HepG2 (cell line): ENCODE measurements around the gene MUL1. TPM values are rescaled to one million over a fixed set of nuclear protein-coding genes. Genes with fewer than 3 reads are reported as not detected.

Source experiments
- AGO1 ChIP-seq: fragments of 200-400 bp; formaldehyde crosslinking; IDR thresholded peaks from 2 replicates; pipeline ENCODE4 v1.6.1; 2017; ENCODE audit warnings: mild to moderate bottlenecking, low read depth, low read length, moderate library complexity; ENCODE audit not compliant: poor library complexity, severe bottlenecking
- AHR ChIP-seq: IDR thresholded peaks from 2 replicates; pipeline ENCODE4 v1.6.1; 2018; ENCODE audit warnings: missing genetic modification reagents, missing compliant biosample characterization
- ARNTL ChIP-seq: sonication (generic); formaldehyde crosslinking; IDR thresholded peaks from 2 replicates; pipeline ENCODE4 v1.4.0; 2020; ENCODE audit warnings: mild to moderate bottlenecking, missing genetic modification reagents
- BHLHE40 ChIP-seq: IDR thresholded peaks from 2 replicates; pipeline ENCODE4 v1.6.1; 2011; ENCODE audit warnings: low read length, improper control_type of control experiment
- CBX1 ChIP-seq: IDR thresholded peaks from one replicate; pipeline ENCODE4 v1.6.1; 2016; ENCODE audit warnings: antibody characterized with exemption, low read depth
- ELF3 ChIP-seq: IDR thresholded peaks from 2 replicates; pipeline ENCODE4 v1.6.1; 2016; ENCODE audit warnings: missing genetic modification reagents, missing compliant biosample characterization
- GTF3A ChIP-seq: sonication (generic); formaldehyde crosslinking; conservative IDR thresholded peaks from 2 replicates; pipeline ENCODE4 v1.4.0; 2020; ENCODE audit warnings: mild to moderate bottlenecking, missing genetic modification reagents
- KAT2B ChIP-seq: fragments of 150-350 bp; IDR thresholded peaks from 2 replicates; pipeline ENCODE4 v1.6.1; 2014; ENCODE audit warnings: low read depth, low read length, borderline replicate concordance
- KDM1A ChIP-seq: IDR thresholded peaks from 2 replicates; pipeline ENCODE4 v1.6.1; 2016; ENCODE audit warnings: missing compliant biosample characterization
- KLF9 ChIP-seq: IDR thresholded peaks from 2 replicates; pipeline ENCODE4 v1.6.1; 2016; ENCODE audit warnings: low read depth
- MAZ ChIP-seq, 2 experiments: sonication (generic) in 1 of 2; formaldehyde crosslinking in 1 of 2; IDR thresholded peaks; 2 replicates each; pipeline versions ENCODE4 v1.5.0 to v1.6.1; 2012 to 2020; ENCODE audit warnings: low read depth in 2 of 2, mild to moderate bottlenecking in 2 of 2, borderline replicate concordance in 1 of 2, improper control_type of control experiment in 1 of 2, low read length in 1 of 2, missing genetic modification reagents in 1 of 2, moderate library complexity in 1 of 2
- NFE2L2 ChIP-seq: fragments of 150-350 bp; IDR thresholded peaks from 2 replicates; pipeline ENCODE4 v1.6.1; 2014; ENCODE audit warnings: low read length
- PAX8 ChIP-seq: sonication (generic); formaldehyde crosslinking; IDR thresholded peaks from 2 replicates; pipeline ENCODE4 v1.8.0; 2022; ENCODE audit warnings: mild to moderate bottlenecking, missing genetic modification reagents, borderline replicate concordance
- PITX1 ChIP-seq: sonication (generic); formaldehyde crosslinking; IDR thresholded peaks from 2 replicates; pipeline ENCODE4 v1.5.1; 2020; ENCODE audit warnings: mild to moderate bottlenecking, missing genetic modification reagents
- RAD21 ChIP-seq: fragments of 450-650 bp; formaldehyde crosslinking; IDR thresholded peaks from 2 replicates; pipeline ENCODE4 v1.5.0; 2020; ENCODE audit warnings: mild to moderate bottlenecking
- ZNF335 ChIP-seq: sonication (generic); formaldehyde crosslinking; IDR thresholded peaks from 2 replicates; pipeline ENCODE4 v1.4.0; 2020; ENCODE audit warnings: missing genetic modification reagents
- ZNF382 ChIP-seq: sonication (generic); formaldehyde crosslinking; IDR thresholded peaks from 2 replicates; pipeline ENCODE4 v1.5.0; 2020; ENCODE audit warnings: missing genetic modification reagents, mild to moderate bottlenecking, borderline replicate concordance
- ZNF451 ChIP-seq: sonication (generic); formaldehyde crosslinking; IDR thresholded peaks from 2 replicates; pipeline ENCODE4 v1.5.0; 2020; ENCODE audit warnings: mild to moderate bottlenecking, missing genetic modification reagents
- ZNF557 ChIP-seq: sonication (generic); formaldehyde crosslinking; IDR thresholded peaks from 2 replicates; pipeline ENCODE4 v1.4.0; 2020; ENCODE audit warnings: missing genetic modification reagents
- ZNF572 ChIP-seq: sonication (generic); formaldehyde crosslinking; IDR thresholded peaks from 2 replicates; pipeline ENCODE4 v1.5.1; 2020; ENCODE audit warnings: mild to moderate bottlenecking, missing genetic modification reagents
- ZNF615 ChIP-seq: sonication (generic); formaldehyde crosslinking; IDR thresholded peaks from 2 replicates; pipeline ENCODE4 v1.5.0; 2020; ENCODE audit warnings: mild to moderate bottlenecking, missing genetic modification reagents, borderline replicate concordance
- ZNF747 ChIP-seq: sonication (generic); formaldehyde crosslinking; IDR thresholded peaks from 2 replicates; pipeline ENCODE4 v1.8.1; 2023; ENCODE audit warnings: missing genetic modification reagents, mild to moderate bottlenecking, borderline replicate concordance
- ZNF788 ChIP-seq: sonication (generic); formaldehyde crosslinking; IDR thresholded peaks from 2 replicates; pipeline ENCODE4 v1.5.0; 2020; ENCODE audit warnings: mild to moderate bottlenecking, missing genetic modification reagents, borderline replicate concordance
- ZSCAN20 ChIP-seq: sonication (generic); formaldehyde crosslinking; IDR thresholded peaks from 2 replicates; pipeline ENCODE4 v1.4.0; 2020; ENCODE audit warnings: missing genetic modification reagents, mild to moderate bottlenecking, borderline replicate concordance
- polyA plus RNA-seq, 8 experiments: library from polyadenylated mRNA; depleted of rRNA in 3 of 8; stranded (reverse) in 7 of 8; unstranded in 1 of 8; fragments of >200 nt; fragmentation: Illumina TruSeq in 4 of 8; extraction: Trizol in 4 of 8; gene quantifications; 2 replicates each; pipeline versions ENCODE4 v1.2.1 to v1.2.3, GENCODE V29; 2011 to 2016; ENCODE audit warnings: low read depth in 4 of 8, missing spikeins in 1 of 8, mixed read lengths in 1 of 8; ENCODE audit not compliant: insufficient read depth in 1 of 8
- total RNA-seq, 5 experiments: library from RNA; depleted of rRNA; stranded (reverse); fragments of >200 nt; fragmentation: Illumina TruSeq; extraction: Trizol; gene quantifications; 2 replicates each; pipeline ENCODE4 v1.2.3, GENCODE V29; 2016; ENCODE audit warnings: low read depth in 1 of 5
- TF ChIP-seq, protein P1 (sequence below): sonication (generic); formaldehyde crosslinking; IDR thresholded peaks from 2 replicates; pipeline ENCODE4 v1.5.0; 2020; ENCODE audit warnings: mild to moderate bottlenecking, missing genetic modification reagents
- TF ChIP-seq, protein P2 (sequence below): sonication (generic); formaldehyde crosslinking; IDR thresholded peaks from 2 replicates; pipeline ENCODE4 v1.9.0; 2021; ENCODE audit warnings: missing genetic modification reagents, mild to moderate bottlenecking, borderline replicate concordance
- TF ChIP-seq, protein P3 (sequence below): sonication (generic); formaldehyde crosslinking; IDR thresholded peaks from 2 replicates; pipeline ENCODE4 v1.4.0; 2020; ENCODE audit warnings: mild to moderate bottlenecking, missing genetic modification reagents
- TF ChIP-seq, protein P4 (sequence below): sonication (generic); formaldehyde crosslinking; IDR thresholded peaks from 2 replicates; pipeline ENCODE4 v1.4.0; 2020; ENCODE audit warnings: mild to moderate bottlenecking, missing genetic modification reagents

MUL1 gene
- total and polyA plus RNA-seq, 2 of the 13 experiments (the other 11 are each of a cell fraction or from before 2014, with no cell fraction given) = 21.5 to 26.5 TPM

DNA sequence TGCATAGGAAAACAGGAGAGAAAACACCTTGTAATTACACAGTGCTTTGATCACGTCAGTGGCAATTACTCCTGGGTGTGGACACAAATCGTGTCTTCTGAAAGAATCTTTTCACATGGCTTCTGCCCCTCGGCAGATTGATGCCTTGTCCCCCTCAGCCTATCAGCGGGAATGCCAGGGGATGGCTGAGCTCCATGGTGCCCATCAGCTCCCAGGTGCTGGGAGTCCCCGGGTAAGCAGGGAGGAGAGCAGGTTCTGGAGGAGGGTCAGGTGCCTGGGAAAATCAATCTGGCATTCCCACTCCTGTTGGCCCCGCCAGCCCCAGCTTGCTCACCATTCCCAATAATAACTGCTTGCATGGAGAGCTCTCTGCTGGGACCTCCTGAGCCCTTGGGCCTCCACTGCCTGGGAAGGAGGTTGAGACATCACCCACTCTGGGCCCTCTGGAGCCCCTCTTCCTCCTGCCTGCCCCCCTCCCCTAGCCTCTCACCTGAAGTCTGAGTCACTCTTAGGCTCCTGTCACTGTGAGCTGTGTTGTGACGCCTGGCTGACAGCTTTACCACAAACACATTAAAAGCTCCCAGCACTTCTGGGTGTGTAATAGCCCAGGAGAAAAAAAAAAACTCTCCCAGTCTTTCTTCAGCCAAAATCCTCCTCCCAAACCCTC, 26.9 kb downstream of the MUL1 start (continued):
- TF ChIP-seq ZNF382 (CRISPR knock-in tag) = no peak
- TF ChIP-seq ZNF451 = no peak
- no peak for TF ChIP-seq KDM1A (CRISPR knock-in tag)
- no peak for TF ChIP-seq KLF9
- TF ChIP-seq ZNF788 = peak; percentile 30; the same call in 1 of the 2 replicates
- TF ChIP-seq, protein P1, sequence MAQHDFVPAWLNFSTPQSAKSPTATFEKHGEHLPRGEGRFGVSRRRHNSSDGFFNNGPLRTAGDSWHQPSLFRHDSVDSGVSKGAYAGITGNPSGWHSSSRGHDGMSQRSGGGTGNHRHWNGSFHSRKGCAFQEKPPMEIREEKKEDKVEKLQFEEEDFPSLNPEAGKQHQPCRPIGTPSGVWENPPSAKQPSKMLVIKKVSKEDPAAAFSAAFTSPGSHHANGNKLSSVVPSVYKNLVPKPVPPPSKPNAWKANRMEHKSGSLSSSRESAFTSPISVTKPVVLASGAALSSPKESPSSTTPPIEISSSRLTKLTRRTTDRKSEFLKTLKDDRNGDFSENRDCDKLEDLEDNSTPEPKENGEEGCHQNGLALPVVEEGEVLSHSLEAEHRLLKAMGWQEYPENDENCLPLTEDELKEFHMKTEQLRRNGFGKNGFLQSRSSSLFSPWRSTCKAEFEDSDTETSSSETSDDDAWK (CRISPR knock-in tag) = no peak
- peak; percentile 62 for TF ChIP-seq AGO1
- TF ChIP-seq PITX1 (CRISPR knock-in tag) = no peak
- no peak for TF ChIP-seq PAX8 (CRISPR knock-in tag)
- no peak for TF ChIP-seq MAZ (IDR thresholded peaks at IDR 0.05; ENCODE audit: borderline replicate concordance, low read depth, low read length)
- TF ChIP-seq MAZ (CRISPR knock-in tag; IDR thresholded peaks at IDR 0.05; ENCODE audit: low read depth) = no peak
- no peak for TF ChIP-seq BHLHE40
- no peak for TF ChIP-seq RAD21 (CRISPR knock-in tag)
- no peak for TF ChIP-seq AHR
- no peak for TF ChIP-seq ZNF557
- no peak for TF ChIP-seq GTF3A
- TF ChIP-seq ZSCAN20 (CRISPR knock-in tag) = no peak
- TF ChIP-seq, protein P2, sequence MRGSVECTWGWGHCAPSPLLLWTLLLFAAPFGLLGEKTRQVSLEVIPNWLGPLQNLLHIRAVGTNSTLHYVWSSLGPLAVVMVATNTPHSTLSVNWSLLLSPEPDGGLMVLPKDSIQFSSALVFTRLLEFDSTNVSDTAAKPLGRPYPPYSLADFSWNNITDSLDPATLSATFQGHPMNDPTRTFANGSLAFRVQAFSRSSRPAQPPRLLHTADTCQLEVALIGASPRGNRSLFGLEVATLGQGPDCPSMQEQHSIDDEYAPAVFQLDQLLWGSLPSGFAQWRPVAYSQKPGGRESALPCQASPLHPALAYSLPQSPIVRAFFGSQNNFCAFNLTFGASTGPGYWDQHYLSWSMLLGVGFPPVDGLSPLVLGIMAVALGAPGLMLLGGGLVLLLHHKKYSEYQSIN (CRISPR knock-in tag) = no peak
- TF ChIP-seq ZNF615 (CRISPR knock-in tag) = no peak
- no peak for TF ChIP-seq ZNF335 (CRISPR knock-in tag)
- TF ChIP-seq, protein P3, sequence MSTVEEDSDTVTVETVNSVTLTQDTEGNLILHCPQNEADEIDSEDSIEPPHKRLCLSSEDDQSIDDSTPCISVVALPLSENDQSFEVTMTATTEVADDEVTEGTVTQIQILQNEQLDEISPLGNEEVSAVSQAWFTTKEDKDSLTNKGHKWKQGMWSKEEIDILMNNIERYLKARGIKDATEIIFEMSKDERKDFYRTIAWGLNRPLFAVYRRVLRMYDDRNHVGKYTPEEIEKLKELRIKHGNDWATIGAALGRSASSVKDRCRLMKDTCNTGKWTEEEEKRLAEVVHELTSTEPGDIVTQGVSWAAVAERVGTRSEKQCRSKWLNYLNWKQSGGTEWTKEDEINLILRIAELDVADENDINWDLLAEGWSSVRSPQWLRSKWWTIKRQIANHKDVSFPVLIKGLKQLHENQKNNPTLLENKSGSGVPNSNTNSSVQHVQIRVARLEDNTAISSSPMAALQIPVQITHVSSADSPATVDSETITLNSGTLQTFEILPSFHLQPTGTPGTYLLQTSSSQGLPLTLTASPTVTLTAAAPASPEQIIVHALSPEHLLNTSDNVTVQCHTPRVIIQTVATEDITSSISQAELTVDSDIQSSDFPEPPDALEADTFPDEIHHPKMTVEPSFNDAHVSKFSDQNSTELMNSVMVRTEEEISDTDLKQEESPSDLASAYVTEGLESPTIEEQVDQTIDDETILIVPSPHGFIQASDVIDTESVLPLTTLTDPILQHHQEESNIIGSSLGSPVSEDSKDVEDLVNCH = no peak
- no peak for TF ChIP-seq ELF3 (CRISPR knock-in tag)
- TF ChIP-seq ARNTL (CRISPR knock-in tag) = no peak
- TF ChIP-seq ZNF747 (CRISPR knock-in tag) = no peak
- TF ChIP-seq, protein P4, sequence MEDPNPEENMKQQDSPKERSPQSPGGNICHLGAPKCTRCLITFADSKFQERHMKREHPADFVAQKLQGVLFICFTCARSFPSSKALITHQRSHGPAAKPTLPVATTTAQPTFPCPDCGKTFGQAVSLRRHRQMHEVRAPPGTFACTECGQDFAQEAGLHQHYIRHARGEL (CRISPR knock-in tag) = no peak
- no peak for TF ChIP-seq NFE2L2
- TF ChIP-seq KAT2B = no peak
- TF ChIP-seq CBX1 = no peak
- no peak for TF ChIP-seq ZNF572 (CRISPR knock-in tag)
